H1 (cell line): ENCODE data around the gene RHOBTB3. TPM values are rescaled to one million over a fixed set of nuclear protein-coding genes. Genes with fewer than 3 reads are reported as not detected.

ENCODE experiments used
- CTCF ChIA-PET: fragments of 300-600 bp; sonication (Branson Sonifier 250); formaldehyde crosslinking; loops from one replicate; lab custom pipeline; 2021; ENCODE audit not compliant: partially characterized antibody; lab: Charles Lee
- POLR2A ChIA-PET: fragments of 300-600 bp; sonication (Branson Sonifier 250); formaldehyde crosslinking; loops from one replicate; lab custom pipeline; 2021; ENCODE audit warnings: inconsistent platforms; ENCODE audit not compliant: partially characterized antibody; lab: Charles Lee
- DNase-seq, 2 experiments: peaks; one replicate each; pipeline versions ENCODE4 v3.0.0 to v3.0.0-alpha.2; 2010 to 2022; ENCODE audit warnings: low spot score in 2 of 2, low read depth in 1 of 2, mixed read lengths in 1 of 2
- FAIRE-seq: peaks from 2 replicates; lab custom pipeline; 2011; peaks lifted over from hg19 to GRCh38; lab: Jason Lieb, UNC
- H2AFZ ChIP-seq: 2 replicates; pipeline ENCODE4 v1.8.1; 2012; ENCODE audit warnings: low read length, inconsistent platforms
- H2AK5ac ChIP-seq: 2 replicates; pipeline ENCODE4 v1.6.1; 2013; ENCODE audit warnings: low read depth, low read length
- H2BK120ac ChIP-seq: replicated peaks from 2 replicates; pipeline ENCODE3; 2013; ENCODE audit warnings: low read depth, low read length, inconsistent platforms
- H2BK12ac ChIP-seq: 2 replicates; pipeline ENCODE4 v1.6.1; 2013; ENCODE audit warnings: low read depth, low read length
- H2BK15ac ChIP-seq: 2 replicates; pipeline ENCODE4 v1.6.1; 2013; ENCODE audit warnings: low read length
- H2BK20ac ChIP-seq: 2 replicates; pipeline ENCODE4 v1.6.1; 2013; ENCODE audit warnings: low read length
- H2BK5ac ChIP-seq: 2 replicates; pipeline ENCODE4 v1.6.1; 2013; ENCODE audit warnings: low read depth, low read length
- H3K14ac ChIP-seq: 2 replicates; pipeline ENCODE4 v1.6.1; 2013; ENCODE audit warnings: inconsistent platforms; ENCODE audit not compliant: insufficient read length
- H3K18ac ChIP-seq: 2 replicates; pipeline ENCODE4 v1.6.1; 2013; ENCODE audit warnings: low read length; ENCODE audit errors: extremely low read depth
- H3K23ac ChIP-seq: 2 replicates; pipeline ENCODE4 v1.6.1; 2013; ENCODE audit warnings: inconsistent platforms; ENCODE audit not compliant: insufficient read length
- H3K23me2 ChIP-seq: 2 replicates; pipeline ENCODE4 v1.6.1; 2013; ENCODE audit warnings: low read depth, low read length
- H3K27ac ChIP-seq: 2 replicates; pipeline ENCODE4 v1.6.1; 2011; ENCODE audit warnings: low read depth, low read length, inconsistent platforms
- H3K27me3 ChIP-seq, 4 experiments: replicated peaks in 1 of 4; 1 replicate in 1 of 4; 2 replicates in 3 of 4; pipeline versions ENCODE4 v1.6.1 to v1.8.1; 2011 to 2013; ENCODE audit warnings: low read length in 3 of 4, mild to moderate bottlenecking in 3 of 4, inconsistent platforms in 2 of 4, mixed read lengths in 2 of 4, moderate library complexity in 1 of 4; ENCODE audit not compliant: control insufficient read depth in 3 of 4, insufficient read depth in 3 of 4; ENCODE audit errors: extremely low read depth in 1 of 4
- H3K36me3 ChIP-seq, 4 experiments: 2 replicates each; pipeline versions ENCODE4 v1.6.1 to v1.8.1; 2011 to 2013; ENCODE audit warnings: mild to moderate bottlenecking in 4 of 4, low read length in 3 of 4, moderate library complexity in 2 of 4, control low read depth in 1 of 4, inconsistent platforms in 1 of 4; ENCODE audit not compliant: insufficient read depth in 4 of 4, control insufficient read depth in 2 of 4
- H3K4ac ChIP-seq: replicated peaks from 2 replicates; pipeline ENCODE3; 2013; ENCODE audit warnings: low read length, low read depth, mixed read lengths, inconsistent platforms; ENCODE audit not compliant: insufficient read length
- H3K4me1 ChIP-seq, 4 experiments: replicated peaks in 1 of 4; 1 replicate in 1 of 4; 2 replicates in 3 of 4; pipeline versions ENCODE4 v1.6.1 to v1.8.1; 2011 to 2013; ENCODE audit warnings: low read length in 3 of 4, inconsistent platforms in 2 of 4, mixed read lengths in 1 of 4; ENCODE audit not compliant: insufficient read depth in 4 of 4, control insufficient read depth in 3 of 4
- H3K4me2 ChIP-seq, 2 experiments: 2 replicates each; pipeline versions ENCODE4 v1.6.1 to v1.8.1; 2011 to 2013; ENCODE audit warnings: low read depth in 2 of 2, low read length in 2 of 2, control low read depth in 1 of 2, inconsistent platforms in 1 of 2, mild to moderate bottlenecking in 1 of 2; ENCODE audit not compliant: insufficient read depth in 1 of 2
- H3K4me3 ChIP-seq, 4 experiments: fragments of 200-600, 300-600 bp in 1 of 4; sonication (generic), shearing (Covaris generic), sonication (Bioruptor Twin) in 1 of 4; 2 replicates each; pipeline versions ENCODE4 v1.5.1 to v1.8.1; 2011 to 2016; ENCODE audit warnings: low read length in 4 of 4, low read depth in 3 of 4, control low read depth in 2 of 4, inconsistent platforms in 2 of 4, mild to moderate bottlenecking in 2 of 4, mixed read lengths in 1 of 4, moderate library complexity in 1 of 4; ENCODE audit not compliant: insufficient read depth in 2 of 4; ENCODE audit errors: extremely low read depth in 1 of 4
- H3K56ac ChIP-seq: replicated peaks from 2 replicates; pipeline ENCODE3; 2013; ENCODE audit warnings: low read depth, mild to moderate bottlenecking, mixed read lengths, low read length, inconsistent platforms; ENCODE audit not compliant: insufficient read length
- H3K79me1 ChIP-seq: 2 replicates; pipeline ENCODE4 v1.6.1; 2013; ENCODE audit warnings: low read depth, low read length, control low read depth
- H3K79me2 ChIP-seq, 2 experiments: 2 replicates each; pipeline versions ENCODE4 v1.6.1 to v1.8.1; 2012 to 2013; ENCODE audit warnings: low read length in 2 of 2, mild to moderate bottlenecking in 2 of 2, inconsistent platforms in 1 of 2; ENCODE audit not compliant: insufficient read depth in 2 of 2, control insufficient read depth in 1 of 2
- H3K9ac ChIP-seq, 4 experiments: replicated peaks in 1 of 4; 1 replicate in 1 of 4; 2 replicates in 3 of 4; pipeline versions ENCODE4 v1.6.1 to v1.8.1; 2011 to 2013; ENCODE audit warnings: low read depth in 3 of 4, low read length in 3 of 4, control low read depth in 2 of 4, mild to moderate bottlenecking in 2 of 4, moderate library complexity in 2 of 4, inconsistent platforms in 1 of 4; ENCODE audit errors: extremely low read depth in 1 of 4
- H3K9me3 ChIP-seq, 2 experiments: 2 replicates each; pipeline versions ENCODE4 v1.6.1 to v1.8.1; 2012 to 2013; ENCODE audit warnings: mild to moderate bottlenecking in 2 of 2, moderate library complexity in 2 of 2, control low read depth in 1 of 2, inconsistent platforms in 1 of 2, low read depth in 1 of 2, low read length in 1 of 2, mixed read lengths in 1 of 2; ENCODE audit not compliant: insufficient read depth in 2 of 2
- H4K20me1 ChIP-seq, 2 experiments: replicated peaks in 1 of 2; 2 replicates each; pipeline versions ENCODE3 to v1.8.1; 2011 to 2013; ENCODE audit warnings: inconsistent platforms in 2 of 2, low read length in 2 of 2, mild to moderate bottlenecking in 1 of 2; ENCODE audit not compliant: insufficient read depth in 2 of 2, control insufficient read depth in 1 of 2
- H4K5ac ChIP-seq: 2 replicates; pipeline ENCODE4 v1.6.1; 2013; ENCODE audit warnings: low read length, low read depth, mixed read lengths, inconsistent platforms; ENCODE audit not compliant: insufficient read length
- H4K8ac ChIP-seq: 2 replicates; pipeline ENCODE4 v1.8.0; 2013; ENCODE audit warnings: mild to moderate bottlenecking, moderate library complexity, low read length, inconsistent platforms; ENCODE audit not compliant: insufficient read depth; ENCODE audit errors: extremely low read depth
- H4K91ac ChIP-seq: replicated peaks from 2 replicates; pipeline ENCODE3; 2013; ENCODE audit warnings: low read length, mixed read lengths, inconsistent platforms; ENCODE audit not compliant: insufficient read length
- KDM4A ChIP-seq: IDR thresholded peaks from one replicate; pipeline ENCODE4 v1.7.1; 2012; ENCODE audit warnings: low read depth, mild to moderate bottlenecking, moderate library complexity, low read length, inconsistent platforms; ENCODE audit not compliant: severe bottlenecking
- PHF8 ChIP-seq: fragments of 200-600 bp; sonication (generic); conservative IDR thresholded peaks from 2 replicates; pipeline ENCODE4 v1.7.1; 2012; ENCODE audit warnings: low read depth, mild to moderate bottlenecking, inconsistent platforms, low read length, moderate library complexity
- SP2 ChIP-seq: IDR thresholded peaks from 2 replicates; pipeline ENCODE4 v1.6.1; 2012; ENCODE audit warnings: mild to moderate bottlenecking, low read length, inconsistent platforms
- WGBS, 2 experiments: shearing (Covaris generic) in 1 of 2; methylation state at CpG; one replicate each; pipeline versions ENCODE4 v1.1.6 to v1.1.7; 2013 to 2015; ENCODE audit warnings: low lambda C conversion rate in 2 of 2, mixed read lengths in 2 of 2, inconsistent platforms in 1 of 2, low coverage in 1 of 2, missing lambda C conversion rate in 1 of 2; ENCODE audit not compliant: insufficient replicate concordance in 2 of 2, insufficient coverage in 1 of 2, insufficient read length in 1 of 2; ENCODE audit errors: extremely low coverage in 1 of 2, missing lambda C conversion rate in 1 of 2; 5-methylcytosine and 5-hydroxymethylcytosine counted together
- polyA plus RNA-seq, 7 experiments: library from polyadenylated mRNA; depleted of rRNA in 3 of 7; stranded (reverse) in 5 of 7; unstranded in 2 of 7; fragments of >200 nt in 5 of 7; fragments of 200-250 nt in 2 of 7; gene quantifications; 1 replicate in 5 of 7; 2 replicates in 1 of 7; 4 replicates in 1 of 7; pipeline versions ENCODE4 v1.2.1 to v1.2.3, GENCODE V29; 2011 to 2013; ENCODE audit warnings: missing spikeins in 2 of 7, mixed read lengths in 2 of 7
- total RNA-seq: library from RNA; stranded (reverse); fragmentation: NEBNext Ultra II Directional; extraction: Animal tissue kit (Norgen Biotek cat#: 25700); gene quantifications from 2 replicates; pipeline ENCODE4 v1.2.1, GENCODE V29; 2021

The RHOBTB3 gene
- total and polyA plus RNA-seq, 2 of the 8 experiments (the other 6 are each of a cell fraction or from before 2014, with no cell fraction given): 8.2 to 17.5 TPM

DNA sequence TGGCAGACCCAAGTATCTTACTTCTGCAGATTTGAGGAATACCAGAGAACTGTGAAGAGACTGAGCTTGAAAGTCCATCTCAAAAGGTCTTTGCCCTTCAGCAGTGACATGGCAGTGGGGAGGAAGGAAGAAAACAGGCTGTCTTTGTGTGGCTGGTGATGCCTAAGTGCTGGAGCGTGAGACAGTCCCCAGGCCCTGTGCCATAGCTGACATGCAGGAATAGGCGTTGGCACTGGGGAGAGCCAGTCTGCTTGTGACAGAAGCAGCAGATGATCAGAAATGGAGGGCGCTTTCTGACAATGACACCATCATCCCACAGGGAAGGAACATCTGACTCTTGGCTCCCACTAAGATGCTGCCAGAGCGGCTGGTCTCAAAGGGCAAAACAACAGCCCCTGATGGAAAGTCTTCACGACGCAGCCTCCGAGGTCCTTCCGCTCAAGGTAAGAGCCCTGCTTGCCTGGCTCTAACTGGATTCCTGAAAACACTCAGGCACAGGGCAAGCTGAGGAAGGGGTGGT, 106.9 kb downstream of the RHOBTB3 start:
- TF ChIP-seq SP2 (no peak), PHF8 (no peak), KDM4A (no peak)
- TF ChIP-seq, all 59 proteins: peak for 0
- Histone ChIP-seq H4K8ac (no peak overlapping the region), H3K56ac (no peak overlapping the region), H3K4me1 (peaks cover 0 to 3% (median 0%) of the 10 kb centered on the region in 4 experiments; a peak in 2 of 7 replicates), H3K9me3 (no peaks in the 10 kb centered on the region), H2BK120ac (no peak overlapping the region), H2AFZ (0 out of 2 replicates have a peak overlapping the region, but pooled peaks have one; percentile 21), H3K36me3 (no peaks in the 10 kb centered on the region), H3K18ac (no peak overlapping the region), H3K27me3 (no peaks in the 10 kb centered on the region), H2BK20ac (no peak overlapping the region), H2BK12ac (no peak overlapping the region), H2BK5ac (no peak overlapping the region), H3K14ac (no peak overlapping the region), H3K23me2 (0 out of 2 replicates have a peak, but pooled peaks cover 1% of the 10 kb centered on the region), H2AK5ac (no peak overlapping the region), H4K20me1 (no peaks in the 10 kb centered on the region), H3K79me2 (no peaks in the 10 kb centered on the region), H3K4ac (no peak overlapping the region), H3K4me2 (no peak overlapping the region), H3K79me1 (no peaks in the 10 kb centered on the region), H4K5ac (no peak overlapping the region), H3K23ac (no peak overlapping the region), H4K91ac (no peak overlapping the region), H3K4me3 (no peak overlapping the region), H3K27ac (no peak overlapping the region), H2BK15ac (no peak overlapping the region), H3K9ac (no peak overlapping the region)
- DNase-seq (no peak), FAIRE-seq (no peak)
- 94% methylated on average over 8 of the region's 8 CpGs; no CpG with 5 or more reads in 1 of the 2 experiments for WGBS, 2 experiments
- ChIA-PET POLR2A (no interaction called here), CTCF (interaction anchor here (0.5 to 2.5 kb wide), 10 partner anchors 9 to 172 kb away, joined by 3 to 17 read pairs (median 4); partner anchors contain the start of gene GLRX)
